Measurements from ENCODE around the gene PIP4K2B.
A peak's percentile ranks its signal among the peaks of the same experiment; 100 is the strongest.

Gene PIP4K2B

GRCh38 chr17:38746004-38746848, 53.1 kb downstream of the PIP4K2B start:
- DNase-seq (ENCODE audit: low spot score) = no peak

GRCh38 chr17:38745545-38745944, 53.8 kb downstream of the PIP4K2B start:
- DNase-seq (ENCODE audit: low spot score) = no peak

DNA sequence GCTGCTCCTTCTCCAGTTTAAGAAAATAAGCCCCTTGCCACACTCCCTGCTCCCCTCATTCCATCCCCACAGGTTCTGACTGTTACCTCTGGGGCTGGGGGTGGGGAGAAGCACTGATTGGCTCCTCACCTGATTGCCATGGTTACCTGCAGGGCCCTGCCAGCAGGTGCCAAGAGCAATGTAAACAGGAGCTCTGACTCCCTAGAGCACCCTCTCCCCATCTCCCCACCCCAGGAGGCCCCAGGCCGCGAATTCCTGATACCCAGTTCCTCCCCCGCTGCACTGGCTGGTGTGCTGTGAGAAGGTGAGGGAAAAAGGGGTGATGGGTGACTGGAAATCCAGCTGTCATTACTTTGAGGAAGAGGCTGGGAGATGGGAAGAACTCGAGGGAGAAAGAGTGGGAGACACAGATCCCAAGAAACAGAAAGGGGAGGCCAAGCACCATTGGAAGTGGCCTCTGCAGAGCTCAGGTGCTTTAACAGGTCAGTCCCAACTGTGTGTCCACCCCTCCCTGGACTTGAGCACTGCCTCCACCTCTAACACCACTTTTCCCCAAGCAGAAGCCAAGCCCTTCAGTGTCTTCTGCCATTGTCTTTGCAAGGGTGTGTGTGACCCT, 55.7 kb downstream of the PIP4K2B start:
- no peak for DNase-seq (ENCODE audit: low spot score)

GRCh38 chr17:38742411-38743308, 56.7 kb downstream of the PIP4K2B start:
- no peak for DNase-seq (ENCODE audit: low spot score)

- DNase-seq (ENCODE audit: low spot score) = no peak
Measured at GRCh38 chr17:38741921-38742410, 57.4 kb downstream of the PIP4K2B start.

- no peak for DNase-seq (ENCODE audit: low spot score)
Measured at GRCh38 chr17:38741461-38741860, 57.9 kb downstream of the PIP4K2B start.

DNA sequence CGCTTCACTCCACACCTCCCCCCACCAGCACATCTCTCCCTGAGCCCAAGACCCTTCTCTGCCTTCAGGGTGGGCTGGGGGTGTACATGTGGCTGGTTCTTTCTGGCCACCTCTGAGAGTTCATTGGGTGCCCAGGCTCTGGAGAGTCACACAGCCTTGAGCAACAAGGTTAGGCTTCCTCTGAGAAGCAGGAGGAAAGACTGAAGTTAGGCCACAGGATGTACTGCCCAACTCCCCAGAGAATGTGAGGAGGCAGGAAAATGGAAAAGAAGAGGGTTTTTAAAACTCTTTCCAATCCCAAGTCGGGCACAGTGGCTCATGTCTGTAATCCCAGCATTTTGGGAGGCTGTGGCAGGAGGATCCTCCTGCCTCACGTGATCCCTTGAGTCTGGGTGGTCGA, 58.5 kb downstream of the PIP4K2B start:
- no peak for DNase-seq (ENCODE audit: low spot score)

GRCh38 chr17:38740044-38740443, 59.3 kb downstream of the PIP4K2B start:
- DNase-seq (ENCODE audit: low spot score) = no peak

- DNase-seq (ENCODE audit: low spot score) = no peak
Measured at GRCh38 chr17:38739305-38739704, 60.1 kb downstream of the PIP4K2B start.

GRCh38 chr17:38738686-38739085, 60.7 kb downstream of the PIP4K2B start:
- DNase-seq (ENCODE audit: low spot score) = no peak

DNA sequence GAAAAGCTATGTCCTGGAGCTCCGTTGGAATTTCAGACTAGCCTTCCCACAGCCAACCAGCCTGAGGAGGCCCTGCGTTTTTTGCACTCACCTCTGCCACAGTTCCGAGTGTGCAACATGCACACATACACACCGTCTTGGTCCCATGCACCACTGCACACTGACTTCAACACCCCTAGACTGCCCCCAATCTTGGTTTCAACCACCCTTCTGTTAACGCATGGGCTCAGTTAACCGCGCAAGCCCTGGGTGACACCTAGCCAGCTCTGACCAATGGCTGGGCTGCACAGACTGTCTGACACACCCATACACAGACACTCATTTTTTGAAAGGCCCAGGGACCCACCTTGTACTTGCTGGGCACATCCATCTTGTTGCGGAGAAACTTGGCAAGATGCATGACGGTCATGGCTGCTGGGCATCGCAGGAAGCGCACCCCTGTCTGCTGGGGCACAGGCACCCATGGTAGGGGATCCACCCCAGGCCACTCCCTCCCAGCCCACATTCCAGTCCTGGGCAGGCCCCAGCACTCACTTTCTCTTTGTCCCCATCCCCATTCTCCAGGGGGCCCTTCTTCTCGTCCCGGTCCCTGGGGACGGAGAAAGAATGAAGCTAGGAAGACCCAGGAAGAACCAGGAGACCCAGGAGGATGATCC, 61.2 kb downstream of the PIP4K2B start:
- DNase-seq (ENCODE audit: low spot score) = no peak

DNA sequence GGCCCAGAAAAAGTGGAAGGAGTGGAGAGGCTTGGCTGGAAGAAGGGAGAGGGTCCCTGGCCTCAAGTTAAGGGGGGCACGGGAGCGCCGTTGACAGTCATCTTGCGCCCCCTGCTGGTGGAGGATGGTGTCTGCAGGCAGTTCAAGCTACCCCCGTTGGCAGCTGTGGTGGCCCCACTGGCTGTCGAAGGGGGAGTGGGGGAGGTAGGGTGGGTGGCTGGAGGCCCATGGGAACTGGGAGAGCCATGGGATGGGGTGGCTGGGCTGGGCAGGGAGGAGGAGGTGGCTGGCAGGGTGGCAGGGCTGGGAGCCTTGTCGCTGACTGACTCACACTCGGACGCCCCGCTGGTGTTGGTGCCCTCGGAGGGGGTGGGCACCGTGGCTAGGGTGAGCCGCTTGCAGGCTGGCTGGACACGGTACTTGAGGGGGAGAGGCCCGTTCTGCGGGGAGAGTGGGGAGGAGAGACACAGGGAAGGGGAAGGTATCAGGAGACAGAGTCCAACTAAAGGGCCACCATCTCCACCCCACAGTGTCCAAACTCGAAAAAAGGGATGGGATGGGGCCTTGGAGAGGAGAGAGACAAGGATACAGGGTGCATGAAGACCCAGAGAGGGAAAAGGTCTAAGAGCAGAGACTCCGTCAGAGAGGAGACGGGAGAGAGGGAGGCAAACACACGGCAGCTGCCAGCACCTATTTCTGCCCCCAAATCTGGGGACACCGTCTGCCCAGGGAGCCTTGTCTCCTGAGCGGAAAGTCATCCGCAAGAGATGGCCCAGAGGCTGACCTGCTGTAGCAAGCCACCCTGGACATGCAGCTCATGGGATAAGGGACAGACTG, 64.0 kb downstream of the PIP4K2B start:
- peak; percentile 71 for DNase-seq (ENCODE audit: low spot score)

DNA sequence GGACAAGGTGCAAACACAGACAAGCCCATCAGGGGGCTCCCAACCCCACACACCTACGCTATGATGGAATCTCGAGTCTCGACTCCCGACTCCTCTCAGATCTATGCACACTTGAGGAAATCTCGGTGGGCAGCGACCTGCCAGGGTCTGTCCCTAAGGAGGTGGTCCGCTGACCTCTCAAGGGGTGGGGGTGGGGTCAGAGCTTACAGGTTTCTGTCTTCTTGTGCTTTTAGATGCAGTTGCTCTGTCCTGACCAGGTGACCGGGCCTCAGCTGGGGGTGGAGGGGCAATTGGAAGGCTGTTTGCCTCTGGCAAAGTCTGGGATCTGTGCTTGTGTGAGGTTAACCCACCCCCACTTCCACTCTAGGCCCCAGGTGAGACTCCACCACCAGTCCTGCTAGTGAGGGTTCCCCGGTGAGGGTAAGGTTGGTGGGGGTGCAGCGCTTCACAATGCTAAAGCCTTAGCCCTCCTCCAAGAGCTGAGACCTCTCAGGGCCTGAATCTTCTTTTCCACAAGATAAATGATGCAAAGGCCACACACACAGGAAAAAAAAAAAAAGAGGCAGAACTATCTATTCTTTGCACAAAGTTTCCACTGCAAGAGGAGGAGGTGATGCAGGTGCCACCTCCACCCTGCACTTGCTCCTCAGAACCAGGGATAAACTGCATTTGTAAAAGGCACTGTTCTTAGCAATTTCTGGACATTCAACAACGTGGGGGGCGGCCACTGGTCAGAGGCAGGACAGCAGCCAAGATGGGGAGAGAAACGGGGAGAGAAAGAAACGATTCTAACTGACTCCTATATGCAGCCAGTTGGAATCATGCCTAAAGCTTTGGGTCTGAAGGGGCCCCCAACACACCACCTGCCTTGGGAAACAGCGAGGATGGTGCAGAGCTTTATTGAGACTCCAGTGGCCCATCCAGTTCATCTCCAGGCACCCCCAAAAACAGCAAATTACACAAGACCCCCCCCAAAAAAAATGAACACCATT, 65.1 kb downstream of the PIP4K2B start:
- no peak for DNase-seq (ENCODE audit: low spot score)

DNA sequence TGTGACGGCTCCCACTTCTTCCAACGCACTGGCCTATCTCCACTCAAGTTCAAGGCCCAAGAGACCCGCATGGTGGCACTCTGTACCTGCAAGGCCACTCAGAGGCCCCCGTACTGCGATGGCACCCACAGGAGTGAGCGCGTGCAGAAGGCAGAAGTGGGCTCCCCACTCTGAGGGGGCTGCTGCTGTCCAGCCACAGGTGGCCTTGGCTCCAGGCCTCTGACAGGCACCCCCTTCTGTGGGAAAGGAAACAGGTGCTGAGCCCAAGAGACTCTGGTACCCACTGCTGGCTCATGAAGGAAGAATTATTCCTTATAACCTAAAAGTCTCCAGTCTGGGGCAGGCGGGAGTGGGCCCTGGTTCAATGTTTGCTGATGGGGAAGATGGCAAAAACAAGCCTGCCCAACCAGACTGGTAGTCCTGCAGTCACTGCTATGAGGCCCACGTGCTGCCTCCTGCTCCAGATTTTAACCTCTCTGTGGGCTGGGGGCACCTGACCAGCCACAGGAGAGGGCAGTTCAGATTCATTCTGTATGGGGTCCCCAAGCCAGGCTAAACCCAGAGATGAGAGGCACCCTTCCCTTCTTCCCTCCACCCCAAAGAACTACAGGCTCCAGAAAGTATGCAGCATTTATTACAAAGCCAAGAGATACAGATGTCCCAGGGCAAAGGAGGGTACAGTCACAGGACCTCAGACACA, 65.9 kb downstream of the PIP4K2B start:
- no peak for DNase-seq (ENCODE audit: low spot score)

- DNase-seq (ENCODE audit: low spot score) = no peak
Measured at GRCh38 chr17:38732376-38733281, 66.7 kb downstream of the PIP4K2B start.

DNA sequence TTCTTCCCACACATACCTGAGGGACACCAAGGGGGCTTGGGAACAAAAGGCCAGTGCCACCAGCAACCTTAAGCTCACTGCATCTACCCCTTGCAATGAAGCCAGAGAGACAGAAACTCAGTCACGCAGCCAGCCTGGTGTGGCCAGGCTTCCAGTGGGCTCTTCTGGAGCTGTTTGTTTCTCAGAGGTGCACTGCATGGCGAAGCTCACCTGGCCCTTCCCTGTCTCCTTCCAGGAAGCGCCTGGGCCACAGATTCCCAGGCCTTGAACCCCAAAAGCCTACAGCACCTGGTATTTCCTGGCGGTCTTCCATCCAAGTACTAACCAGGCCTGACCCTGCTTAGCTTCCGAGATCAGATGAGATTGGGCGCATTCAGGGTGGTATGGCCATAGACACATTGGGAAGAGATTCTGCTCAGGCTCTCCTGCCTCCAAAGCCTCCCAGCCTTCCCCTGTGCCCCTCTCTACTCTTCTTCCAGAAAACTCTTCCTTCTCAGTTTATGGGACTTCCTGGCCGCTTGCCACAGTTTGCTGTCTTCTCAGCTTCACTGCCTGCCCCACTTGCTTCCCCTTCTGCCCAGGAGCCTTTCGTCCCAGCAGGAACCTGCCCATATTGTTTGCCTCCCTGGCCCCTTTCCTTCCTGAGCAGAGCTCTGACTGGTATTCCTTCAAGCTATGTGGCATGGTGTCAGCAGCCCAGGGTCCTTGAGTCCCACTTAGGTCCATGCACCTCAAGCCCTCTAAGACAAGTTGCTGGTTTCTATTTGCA, 67.6 kb downstream of the PIP4K2B start:
- no peak for DNase-seq (ENCODE audit: low spot score)
